Dendritic cell treated with granulocyte-macrophage colony-stimulating factor and Interleukin-4, amounts not matched to agents 40 ng/mL and 50 ng/mL, for 4 days (primary cell): Measurements from ENCODE around the gene SNTB2.

Experiments
- H3K27ac Mint-ChIP-seq: one replicate; pipeline ENCODE4 v1.8.0; 2022; ENCODE audit warnings: mild to moderate bottlenecking, mixed read lengths
- H3K27me3 Mint-ChIP-seq: one replicate; pipeline ENCODE4 v1.8.0; 2022; ENCODE audit warnings: mild to moderate bottlenecking, mixed read lengths
- H3K36me3 Mint-ChIP-seq: one replicate; pipeline ENCODE4 v1.8.0; 2022; ENCODE audit warnings: low read depth, mixed read lengths
- H3K4me1 Mint-ChIP-seq: one replicate; pipeline ENCODE4 v1.8.0; 2022; ENCODE audit warnings: low read depth, mixed read lengths
- H3K4me3 Mint-ChIP-seq: one replicate; pipeline ENCODE4 v1.8.0; 2022; ENCODE audit warnings: mild to moderate bottlenecking, moderate library complexity, mixed read lengths
- H3K9me3 Mint-ChIP-seq: one replicate; pipeline ENCODE4 v1.8.0; 2022; ENCODE audit warnings: mixed read lengths
- intact Hi-C: fragments of 100-400 bp; cut with micrococcal nuclease; formaldehyde crosslinking; loops from one replicate; pipeline ENCODE4 v1.15.0; 2022

SNTB2 gene

GRCh38 chr16:69346683-69347082 lies 159.7 kb downstream of the SNTB2 start:
- Mint-ChIP-seq H3K4me3 (no peak overlapping the region), H3K27me3 (no peaks in the 10 kb centered on the region), H3K9me3 (no peaks in the 10 kb centered on the region), H3K36me3 (peaks cover 73% of the 10 kb centered on the region), H3K4me1 (peaks cover 23% of the 10 kb centered on the region), H3K27ac (no peak overlapping the region)
- intact Hi-C loops = no loop called here

GRCh38 chr16:69348222-69348621 lies 161.3 kb downstream of the SNTB2 start:
- no peak overlapping the region for H3K4me3 Mint-ChIP-seq
- no peak overlapping the region for H3K27ac Mint-ChIP-seq
- intact Hi-C loops = no loop called here
- peaks cover 73% of the 10 kb centered on the region for H3K36me3 Mint-ChIP-seq
- no peaks in the 10 kb centered on the region for H3K27me3 Mint-ChIP-seq
- no peaks in the 10 kb centered on the region for H3K9me3 Mint-ChIP-seq
- H3K4me1 Mint-ChIP-seq = peaks cover 23% of the 10 kb centered on the region

DNA sequence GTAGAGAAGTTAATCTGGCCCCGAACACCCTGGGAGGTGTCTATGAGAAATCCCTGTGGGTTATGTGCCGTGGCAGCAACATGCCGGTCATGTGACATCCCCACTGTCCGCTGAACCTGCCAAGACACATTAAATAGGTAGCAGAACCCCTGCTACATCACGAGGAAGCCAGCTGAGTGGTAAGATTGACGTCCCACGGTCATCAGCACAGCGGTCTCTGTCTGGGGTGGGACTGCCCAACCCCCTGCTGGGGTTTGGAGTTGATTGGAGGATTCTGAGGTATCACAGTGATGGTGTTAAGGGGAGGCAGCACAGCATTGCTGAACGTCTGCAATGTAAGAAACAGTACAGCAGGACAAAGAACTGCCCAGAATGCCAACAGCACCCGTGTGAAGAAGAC lies 162.6 kb downstream of the SNTB2 start:
- intact Hi-C loops = no loop called here
- no peaks in the 10 kb centered on the region for H3K27me3 Mint-ChIP-seq

GRCh38 chr16:69350536-69351133 lies 163.7 kb downstream of the SNTB2 start:
- intact Hi-C loops = no loop called here
- Mint-ChIP-seq H3K4me1 (peaks cover 21% of the 10 kb centered on the region), H3K9me3 (no peaks in the 10 kb centered on the region), H3K36me3 (peaks cover 74% of the 10 kb centered on the region), H3K27ac (no peak overlapping the region), H3K4me3 (no peak overlapping the region), H3K27me3 (no peaks in the 10 kb centered on the region)

More for the DNA sequence above, 162.6 kb downstream of the SNTB2 start:
- Mint-ChIP-seq H3K27ac (no peak overlapping the region), H3K9me3 (no peaks in the 10 kb centered on the region), H3K4me3 (no peak overlapping the region), H3K4me1 (peaks cover 23% of the 10 kb centered on the region), H3K36me3 (peaks cover 63% of the 10 kb centered on the region)

DNA sequence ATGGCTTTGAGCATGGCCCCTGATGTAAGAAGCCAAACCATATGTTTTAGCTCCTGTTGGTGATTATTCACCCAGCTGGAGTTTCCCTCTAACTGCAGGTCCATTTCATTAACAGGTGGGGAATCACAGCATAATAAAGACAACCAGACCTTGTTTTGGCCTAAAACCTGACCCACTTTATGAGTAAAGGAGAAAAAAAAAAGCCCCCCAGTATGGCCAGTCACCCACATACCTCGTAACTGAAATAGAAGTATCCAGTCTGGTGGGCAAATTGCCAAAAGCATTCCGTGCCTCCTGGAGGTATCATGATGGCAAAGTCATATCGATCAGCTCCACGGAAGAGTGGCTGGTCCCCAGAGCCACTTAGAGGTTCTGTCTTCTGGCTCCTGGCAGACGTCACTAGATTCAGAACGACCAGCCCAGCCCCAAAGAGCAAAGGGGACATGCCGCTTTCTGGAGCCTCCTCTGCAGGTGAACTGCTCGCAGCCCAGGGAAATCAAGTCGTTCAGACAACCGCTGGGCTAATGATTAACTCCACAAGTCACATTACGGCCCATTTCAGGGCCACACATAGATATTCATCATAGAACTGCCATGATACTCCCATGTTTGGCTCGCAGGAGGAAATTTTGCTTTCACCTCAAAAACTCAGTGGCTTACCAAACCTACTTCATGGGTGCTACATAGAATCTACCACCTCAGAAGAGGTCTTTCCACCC lies 164.5 kb downstream of the SNTB2 start, which contains the start of gene TMED6:
Gene TMED6 (minus strand): TSS at position 478 of the 719 bp plus-strand sequence. CDS start 33 bp downstream, at position 445.
- intact Hi-C loops = no loop called here
- Mint-ChIP-seq H3K4me1 (peaks cover 18% of the 10 kb centered on the region), H3K27ac (no peak within 1 kb of the TSS), H3K36me3 (peaks cover 83% of the 10 kb centered on the region), H3K9me3 (no peaks in the 10 kb centered on the region), H3K4me3 (no peak within 1 kb of the TSS), H3K27me3 (no peaks in the 10 kb centered on the region)
